GM21423 (cell line): Measurements from ENCODE around the gene DPY19L2.
"Not testable (repeated sequence)": the region's sequence is repeated elsewhere in the genome, so short reads cannot be mapped to it uniquely, and the experiment has no call there.

Experiments used
- ATAC-seq: cut with Tn5 transposase; IDR thresholded peaks from one replicate; pipeline ENCODE4 v1.9.1; 2021; ENCODE audit warnings: mild to moderate bottlenecking, moderate library complexity; ENCODE audit not compliant: unreplicated experiment

DPY19L2 gene

GRCh38 chr12:63545298-63545916 is 122.9 kb downstream of the DPY19L2 start:
- ATAC-seq, result not testable (repeated sequence)

GRCh38 chr12:63538656-63539055 is 129.6 kb downstream of the DPY19L2 start:
- ATAC-seq, result not testable (repeated sequence)

GRCh38 chr12:63537838-63538237 is 130.5 kb downstream of the DPY19L2 start:
- ATAC-seq, result not testable (repeated sequence)

GRCh38 chr12:63529641-63530040 is 138.7 kb downstream of the DPY19L2 start:
- not testable (repeated sequence) for ATAC-seq

- no peak for ATAC-seq
Observed at GRCh38 chr12:63525831-63526230, 142.5 kb downstream of the DPY19L2 start.

- ATAC-seq, result no peak
Observed at GRCh38 chr12:63521706-63522105, 146.6 kb downstream of the DPY19L2 start.
